ENCODE results near the gene FAM98B.

DNA sequence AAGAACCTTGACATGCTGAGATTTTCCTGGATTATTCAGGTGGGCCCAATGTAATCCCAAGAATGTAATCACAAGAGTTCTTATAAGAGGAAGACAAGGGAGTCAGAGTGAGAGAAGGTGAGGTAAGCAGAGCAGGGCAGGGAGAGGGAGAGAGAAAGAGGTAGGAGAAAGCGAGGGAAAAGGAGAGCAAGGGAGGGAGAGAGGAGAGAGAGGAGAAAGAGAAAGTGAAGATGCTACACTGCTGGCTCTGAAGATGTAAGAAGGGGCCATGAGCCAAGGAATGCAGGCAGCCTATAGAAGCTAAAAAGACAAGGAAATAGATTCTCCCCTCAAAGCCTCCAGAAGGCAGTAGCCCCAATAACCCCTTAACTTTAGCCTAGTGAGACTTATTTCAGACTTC, 28.7 kb upstream of the FAM98B start:
- TF ChIP-seq MAFK (IDR thresholded peaks at IDR 0.05; ENCODE audit: low read depth, low read length) (no peak), CTCF (IDR thresholded peaks at IDR 0.05; ENCODE audit: control extremely low read depth in 1 of 3, insufficient read depth in 1 of 3, low read depth in 1 of 3, low read length in 3 of 3) (no peak)
